WI38 (cell line): ENCODE measurements around the gene CRB1.
A peak's percentile ranks its signal among the peaks of the same experiment; 100 is the strongest.

ENCODE experiments used
- H3K4me3 ChIP-seq: 2 replicates; pipeline ENCODE4 v1.5.1; 2011; ENCODE audit warnings: low read depth, mild to moderate bottlenecking, control low read depth, low read length
- CTCF ChIP-seq: IDR thresholded peaks from 2 replicates; pipeline ENCODE4 v1.5.1; 2012; ENCODE audit warnings: low read depth, mild to moderate bottlenecking, control low read depth, low read length

CRB1 gene

GRCh38 chr1:197355248-197355995 is 87.4 kb downstream of the CRB1 start:
- no peak overlapping the region for H3K4me3 ChIP-seq
- TF ChIP-seq CTCF: no peak

GRCh38 chr1:197356723-197357533 is 88.9 kb downstream of the CRB1 start:
- TF ChIP-seq CTCF: peak; percentile 51

GRCh38 chr1:197358959-197359358 is 90.9 kb downstream of the CRB1 start:
- no peak for TF ChIP-seq CTCF
- H3K4me3 ChIP-seq: no peak overlapping the region

More at GRCh38 chr1:197356723-197357533, 88.9 kb downstream of the CRB1 start:
- no peak overlapping the region for H3K4me3 ChIP-seq

- no peak overlapping the region for H3K4me3 ChIP-seq
- no peak for TF ChIP-seq CTCF
Observed at GRCh38 chr1:197360068-197360467, 92.0 kb downstream of the CRB1 start.

- TF ChIP-seq CTCF: no peak
Observed at GRCh38 chr1:197362871-197363270, 94.8 kb downstream of the CRB1 start.

GRCh38 chr1:197363855-197364254 is 95.8 kb downstream of the CRB1 start:
- TF ChIP-seq CTCF: no peak
- H3K4me3 ChIP-seq: no peak overlapping the region

More at GRCh38 chr1:197362871-197363270, 94.8 kb downstream of the CRB1 start:
- no peak overlapping the region for H3K4me3 ChIP-seq

GRCh38 chr1:197366996-197367395 is 98.9 kb downstream of the CRB1 start:
- no peak overlapping the region for H3K4me3 ChIP-seq
- TF ChIP-seq CTCF: no peak
